Stimulated activated CD4-positive, alpha-beta T cell treated with anti-CD3 and anti-CD28 coated beads, Interleukin-12 subunit alpha, Interleukin-12 subunit beta, amount 100 ng/mL, for 4 hours (primary cell): ENCODE measurements around the gene DCAF15.
"Not testable (repeated sequence)": the region's sequence is repeated elsewhere in the genome, so short reads cannot be mapped to it uniquely, and the experiment has no call there.

Experiments used
- DNase-seq: peaks from one replicate; pipeline ENCODE4 v3.0.0-alpha.2; 2020

The DCAF15 gene

GRCh38 chr19:13960863-13961784 lies 8.8 kb downstream of the DCAF15 start:
- DNase-seq = no peak

DNA sequence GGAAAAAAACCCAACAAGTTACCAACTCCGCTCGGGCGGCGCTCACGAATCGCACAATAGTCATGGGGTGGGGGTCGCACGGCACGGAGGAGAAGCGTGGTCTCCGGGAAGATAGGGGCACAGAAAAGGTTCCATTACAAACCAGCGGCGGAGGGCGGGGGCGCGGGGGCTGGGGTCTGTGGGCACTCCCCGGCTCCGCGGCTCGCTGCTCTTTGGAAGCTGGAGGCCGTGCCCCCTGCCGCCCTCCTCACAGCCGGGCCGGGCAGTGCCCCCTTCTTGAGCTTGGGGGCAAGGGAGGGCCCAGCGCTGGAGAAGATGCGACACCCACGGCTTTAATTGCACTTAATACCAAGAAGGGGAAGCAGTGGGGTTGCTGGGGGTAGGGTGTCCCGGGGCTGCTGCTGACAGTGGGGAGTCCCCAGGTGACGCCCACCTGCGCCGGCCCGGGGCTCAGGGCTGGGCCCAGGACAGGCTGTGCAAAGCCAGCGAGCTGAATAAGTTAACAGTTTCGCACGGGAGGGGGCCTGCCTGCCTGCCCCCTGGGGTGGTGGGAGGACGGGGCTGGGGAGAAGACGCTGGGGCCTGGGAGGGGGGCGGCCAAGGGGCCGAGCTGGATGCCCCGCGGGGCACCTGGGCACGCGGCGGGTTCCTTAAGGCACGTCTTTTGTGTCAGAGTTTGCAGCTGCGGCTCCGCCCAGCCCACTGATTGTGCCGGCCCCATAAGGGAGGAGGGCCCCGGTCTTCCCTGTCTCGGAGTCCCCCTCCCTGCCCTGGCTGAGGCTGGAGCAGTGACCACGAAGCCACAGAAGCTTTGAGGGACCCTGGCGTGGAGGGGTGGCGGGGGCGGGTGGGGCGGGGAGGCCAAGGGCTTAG lies 9.8 kb downstream of the DCAF15 start:
- DNase-seq = no peak

DNA sequence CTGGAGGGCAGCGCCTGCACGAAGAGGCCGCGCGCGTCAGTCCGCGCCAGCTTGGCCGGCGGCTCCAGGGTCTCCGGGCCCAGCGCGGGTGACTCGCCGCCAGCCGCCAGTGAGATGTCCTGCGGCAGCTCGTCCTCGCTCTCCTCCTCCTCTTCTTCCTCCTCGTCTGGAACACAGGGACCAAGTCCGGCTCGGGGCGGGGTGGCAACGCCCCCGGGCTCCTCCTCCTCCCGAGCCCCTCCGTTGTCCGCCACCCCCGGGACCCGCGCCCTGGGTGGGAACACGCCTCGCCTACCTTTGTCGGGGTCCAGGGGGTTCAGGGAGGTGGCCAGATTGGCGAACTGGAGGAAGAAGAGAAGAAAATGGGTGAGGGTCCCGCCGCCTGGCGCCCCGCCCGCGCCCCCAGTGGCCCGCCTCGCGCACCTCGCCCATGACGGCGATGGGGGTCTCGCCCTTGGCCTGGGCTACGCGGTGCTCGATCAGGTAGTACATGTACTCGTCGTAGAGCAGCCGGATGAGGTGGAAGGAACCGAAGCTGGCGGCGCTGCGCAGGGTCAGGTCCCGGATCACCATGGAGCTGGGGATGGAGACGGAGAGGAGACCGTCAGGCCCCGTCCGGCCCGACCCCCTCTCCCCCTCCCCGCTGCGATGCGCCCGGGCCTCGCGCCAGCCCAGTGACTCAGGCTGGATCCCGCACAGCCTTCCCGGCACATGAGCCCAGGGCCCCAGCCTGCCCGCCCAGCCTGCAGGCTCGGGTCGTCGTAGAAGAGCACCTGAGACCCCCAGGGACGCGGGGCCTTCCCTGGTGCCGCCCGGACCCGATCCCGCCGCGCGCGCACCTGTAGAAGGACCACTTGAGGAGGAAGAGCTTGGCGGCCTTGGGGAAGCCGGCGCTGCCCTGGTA lies 10.6 kb downstream of the DCAF15 start:
- no peak for DNase-seq

DNA sequence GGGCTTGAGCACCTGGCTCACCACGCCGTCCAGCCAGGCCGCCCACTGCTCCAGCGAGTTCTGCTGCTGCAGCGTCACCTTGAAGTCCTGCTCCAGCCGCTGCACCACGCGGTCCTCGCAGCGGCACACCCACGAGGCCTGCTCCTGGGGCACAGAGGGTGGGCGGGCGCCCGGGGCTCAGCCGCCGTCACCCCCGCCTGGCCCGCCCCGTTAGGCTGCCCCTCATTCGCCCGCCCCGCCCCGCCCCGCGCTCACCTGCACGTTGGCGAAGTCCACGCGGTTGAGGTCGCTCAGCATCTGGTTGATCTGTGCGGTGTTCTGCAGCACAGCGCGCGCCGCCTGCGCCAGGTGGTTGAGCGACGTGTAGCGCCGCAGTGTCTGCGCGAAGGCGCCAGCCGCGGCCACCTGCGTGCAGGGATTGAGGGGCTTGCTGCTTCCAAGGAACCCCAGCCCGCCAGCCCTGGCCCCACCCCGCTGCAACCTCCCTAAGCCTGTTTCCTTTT lies 11.3 kb downstream of the DCAF15 start:
- DNase-seq = no peak

DNA sequence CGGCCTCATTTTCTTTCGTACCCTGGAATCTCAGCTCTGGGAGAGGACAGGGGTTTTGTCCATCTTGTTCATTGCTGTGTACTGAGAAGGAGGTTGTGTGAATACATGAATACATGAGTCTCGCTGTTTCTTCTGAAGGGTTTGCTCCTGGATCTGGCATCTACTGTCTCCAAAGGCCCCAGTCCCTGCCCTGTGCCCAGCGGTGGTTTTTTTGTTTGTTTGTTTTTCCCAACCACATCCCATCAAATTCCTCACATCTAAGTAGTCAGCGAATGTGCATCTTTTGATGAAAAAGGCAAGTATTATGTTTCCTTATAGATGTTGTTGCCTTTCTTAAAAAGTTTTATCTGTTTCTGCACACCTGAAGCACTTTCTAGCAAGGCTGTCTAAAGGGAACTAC lies 12.5 kb downstream of the DCAF15 start:
- DNase-seq = no peak

DNA sequence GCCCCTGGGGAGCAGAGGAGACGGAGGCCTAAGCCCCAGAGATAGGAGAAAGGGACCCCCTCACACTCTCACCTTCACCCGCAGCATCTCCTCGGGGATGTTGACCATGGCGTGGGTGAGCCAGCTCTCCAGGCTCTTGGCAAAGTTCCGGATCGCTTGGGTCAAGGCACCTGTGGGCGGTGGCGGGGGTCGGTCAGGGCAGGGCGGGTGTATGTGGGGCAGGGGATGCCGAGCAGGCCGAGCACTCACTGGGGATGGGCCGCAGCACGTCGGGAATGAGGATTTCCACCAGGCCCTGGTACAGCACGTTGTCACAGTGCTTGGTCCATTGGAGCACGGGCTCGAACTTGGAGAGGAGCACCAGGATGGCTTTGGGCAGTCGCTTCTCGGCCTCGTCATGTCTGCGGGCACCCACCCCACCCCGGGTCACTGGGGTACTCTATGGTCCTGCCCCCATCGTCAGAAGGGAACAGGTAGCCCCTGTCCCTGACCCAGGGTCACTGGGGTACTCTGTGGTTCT lies 13.1 kb downstream of the DCAF15 start:
- no peak for DNase-seq

- DNase-seq = no peak
Measured at GRCh38 chr19:13965926-13966683, 13.8 kb downstream of the DCAF15 start.

GRCh38 chr19:13966684-13967128 lies 14.4 kb downstream of the DCAF15 start:
- DNase-seq = no peak

- DNase-seq = not testable (repeated sequence)
Measured at GRCh38 chr19:13967206-13967605, 14.9 kb downstream of the DCAF15 start.

GRCh38 chr19:13968383-13968935 lies 16.1 kb downstream of the DCAF15 start:
- no peak for DNase-seq

- no peak for DNase-seq
Measured at GRCh38 chr19:13968999-13969398, 16.7 kb downstream of the DCAF15 start.

DNA sequence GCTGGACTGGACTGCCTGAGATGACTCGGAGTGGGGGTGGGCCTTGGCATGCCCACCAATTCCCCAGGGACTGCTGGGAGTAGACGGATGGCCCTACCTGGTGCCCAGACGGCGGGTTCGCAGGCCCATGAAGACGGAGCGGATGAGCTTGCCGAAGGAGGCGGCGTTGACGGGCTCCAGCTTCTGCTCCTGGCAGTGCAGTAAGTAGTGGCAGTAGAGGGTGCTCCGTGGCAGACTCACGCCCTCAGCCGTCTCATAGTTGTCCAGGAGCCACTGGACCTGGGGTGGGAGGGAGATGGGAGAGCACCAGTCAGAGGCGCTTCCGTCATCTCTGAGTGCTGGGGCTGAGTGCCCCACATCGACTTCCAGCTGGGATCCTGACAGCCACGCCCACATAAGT lies 17.6 kb downstream of the DCAF15 start:
- DNase-seq = no peak

GRCh38 chr19:13971868-13972267 lies 19.6 kb downstream of the DCAF15 start:
- DNase-seq = not testable (repeated sequence)

DNA sequence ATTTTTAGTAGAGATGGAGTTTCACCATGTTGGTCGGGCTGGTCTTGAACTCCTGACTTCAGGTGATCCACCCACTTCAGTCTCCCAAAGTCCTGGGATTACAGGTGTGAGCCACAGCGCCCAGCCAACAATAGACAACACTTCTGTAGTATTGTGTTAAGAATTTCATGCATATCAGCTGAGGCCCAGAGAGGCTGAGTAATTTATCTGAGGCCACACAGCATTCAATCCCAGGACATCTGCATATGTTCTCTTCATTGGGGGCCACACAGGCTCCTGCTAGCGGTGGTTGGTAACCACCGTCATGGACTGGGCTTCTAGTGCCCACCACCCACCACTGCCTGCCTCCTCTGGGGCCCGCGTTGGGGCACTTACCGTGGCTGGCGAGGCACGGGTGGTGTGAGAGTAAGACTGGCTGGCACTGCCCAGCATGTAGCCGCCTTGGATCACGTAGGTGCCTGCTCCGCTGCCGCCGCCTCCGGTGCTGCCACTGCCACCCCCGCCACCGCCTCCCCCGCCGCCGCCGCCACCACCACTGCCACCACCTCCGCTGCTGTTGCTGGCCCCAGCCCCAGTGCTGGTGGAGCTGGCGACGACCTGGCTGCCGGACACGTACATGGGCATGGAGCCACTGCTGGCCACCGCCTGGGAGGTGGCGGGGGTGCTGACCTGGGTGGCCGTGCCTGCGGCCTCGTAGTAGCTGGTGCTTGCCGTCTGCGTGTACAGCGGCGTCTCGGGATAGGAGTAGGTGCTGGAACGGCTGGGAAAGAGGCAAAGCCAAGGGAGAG lies 20.3 kb downstream of the DCAF15 start:
- DNase-seq = no peak

- DNase-seq = not testable (repeated sequence)
Measured at GRCh38 chr19:13973479-13973878, 21.2 kb downstream of the DCAF15 start.

DNA sequence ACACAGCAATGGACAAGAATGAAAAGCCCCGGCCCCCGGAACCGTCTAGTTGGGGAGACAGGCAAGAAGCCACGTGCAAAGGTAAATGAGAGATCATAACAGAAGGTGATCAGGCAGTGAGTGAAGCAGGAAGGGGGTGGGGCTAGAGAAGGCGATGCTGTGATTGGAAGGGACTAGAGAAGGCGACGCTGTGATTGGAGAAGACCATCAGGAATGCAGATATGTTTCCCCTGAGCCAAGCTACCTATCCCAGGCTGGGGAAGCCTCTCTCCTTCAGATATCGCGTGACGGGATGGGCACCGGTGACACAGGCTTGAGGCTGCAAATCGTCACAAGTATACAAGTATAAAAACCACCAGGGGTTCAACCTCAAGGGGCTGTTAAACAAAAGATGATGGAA lies 21.8 kb downstream of the DCAF15 start:
- DNase-seq = peak; percentile 28

GRCh38 chr19:13975870-13976269 lies 23.6 kb downstream of the DCAF15 start:
- no peak for DNase-seq

GRCh38 chr19:13976446-13976845 lies 24.1 kb downstream of the DCAF15 start:
- no peak for DNase-seq

DNA sequence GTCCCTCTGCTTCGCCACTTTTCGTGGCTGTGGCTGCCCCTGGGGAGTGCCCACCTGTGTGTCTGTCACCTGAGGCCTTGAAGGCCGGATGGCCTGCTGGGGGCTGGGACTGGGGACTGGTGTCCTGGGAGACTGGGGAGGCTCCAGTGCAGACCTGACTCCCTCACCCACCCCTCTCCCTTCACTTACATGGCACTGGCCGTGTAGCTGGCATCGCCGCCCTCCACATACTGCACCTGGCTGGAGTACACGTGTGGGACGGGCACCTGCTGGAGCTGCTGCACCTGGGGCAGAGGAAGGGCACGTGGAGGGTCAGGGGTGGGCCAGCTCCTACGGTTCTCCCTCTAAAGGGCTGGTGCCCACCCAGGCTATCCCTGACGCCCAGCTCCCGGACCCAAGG lies 25.5 kb downstream of the DCAF15 start:
- DNase-seq = no peak
